Tibial nerve (tissue), 4 donors: ENCODE measurements around the gene KIAA1217. TPM values are rescaled to one million over a fixed set of nuclear protein-coding genes. Genes with fewer than 3 reads are reported as not detected.

Experiments
- DNase-seq, 2 donors: peaks; one replicate each; pipeline ENCODE4 v3.0.0-alpha.2; 2019; ENCODE audit warnings: low spot score in 2 of 2
- H3K27ac ChIP-seq, 4 donors: fragments of 200-600 bp; sonication (generic) in 3 of 4; one replicate each; pipeline ENCODE4 v1.5.1; 2017 to 2019; ENCODE audit warnings: mild to moderate bottlenecking in 1 of 4
- H3K27me3 ChIP-seq, 2 donors: fragments of 200-600 bp; sonication (generic) in 1 of 2; one replicate each; pipeline versions ENCODE4 v1.5.1 to v1.6.0; 2017 to 2019
- H3K36me3 ChIP-seq, 3 donors: fragments of 200-600 bp; sonication (generic); one replicate each; pipeline ENCODE4 v1.5.1; 2018 to 2019
- H3K4me1 ChIP-seq, 4 donors: fragments of 200-600 bp; sonication (generic) in 3 of 4; one replicate each; pipeline ENCODE4 v1.5.1; 2017 to 2019
- H3K4me3 ChIP-seq, 4 donors: fragments of 200-600 bp; sonication (generic) in 3 of 4; one replicate each; pipeline ENCODE4 v1.5.1; 2017 to 2019; ENCODE audit warnings: mild to moderate bottlenecking in 1 of 4, moderate library complexity in 1 of 4
- H3K9me3 ChIP-seq, 4 donors: fragments of 200-600 bp; sonication (generic) in 3 of 4; one replicate each; pipeline ENCODE4 v1.5.1; 2017 to 2019
- CTCF ChIP-seq, 5 experiments: fragments of 200-600 bp in 3 of 5; fragments of 450-650 bp in 2 of 5; sonication (generic) in 3 of 5; IDR thresholded peaks; one replicate each; pipeline ENCODE4 v1.5.1; 2016 to 2019; ENCODE audit warnings: antibody characterized with exemption in 5 of 5, mild to moderate bottlenecking in 3 of 5, moderate library complexity in 2 of 5
- EP300 ChIP-seq, 2 donors: sonication (generic); formaldehyde crosslinking; IDR thresholded peaks; one replicate each; pipeline ENCODE4 v1.6.1; 2017; ENCODE audit warnings: antibody characterized with exemption in 2 of 2, mild to moderate bottlenecking in 1 of 2
- POLR2A ChIP-seq, 2 donors: fragments of 450-650 bp; IDR thresholded peaks; one replicate each; pipeline ENCODE4 v1.6.1; 2017; ENCODE audit warnings: antibody characterized with exemption in 2 of 2, mild to moderate bottlenecking in 2 of 2, moderate library complexity in 2 of 2
- WGBS, 2 donors: methylation state at CpG; one replicate each; pipeline ENCODE4 v1.1.5; 2018; 5-methylcytosine and 5-hydroxymethylcytosine counted together
- total RNA-seq, 4 donors: library from RNA; depleted of rRNA; stranded (reverse); fragments of >200 nt; gene quantifications; one replicate each; pipeline ENCODE4 v1.1.0, GENCODE V29; 2016

KIAA1217 gene
- total RNA-seq, 4 donors from 2014 or later = 38.5 to 88.1 (median 58.3) TPM

- no peaks in the 10 kb centered on the region for H3K9me3 ChIP-seq
- no peak overlapping the region for H3K4me3 ChIP-seq
- 85 to 91% methylated on average over 4 of the region's 4 CpGs for whole genome bisulfite sequencing, 2 donors
- DNase-seq = no peak
- peaks cover 0 to 22% (median 0%) of the 10 kb centered on the region in 4 donors for H3K4me1 ChIP-seq
- TF ChIP-seq POLR2A (IDR thresholded peaks at IDR 0.05) (no peak), EP300 (IDR thresholded peaks at IDR 0.05) (no peak), CTCF (IDR thresholded peaks at IDR 0.05) (no peak)
- H3K36me3 ChIP-seq = no peaks in the 10 kb centered on the region
- H3K27ac ChIP-seq = no peak overlapping the region
- no peaks in the 10 kb centered on the region for H3K27me3 ChIP-seq
Measured at GRCh38 chr10:24455447-24455846, 246.5 kb downstream of the KIAA1217 start.

- H3K4me1 ChIP-seq = peaks cover 0 to 22% (median 0%) of the 10 kb centered on the region in 4 donors
- DNase-seq = no peak
- no peak overlapping the region for H3K27ac ChIP-seq
- 62 to 71% methylated on average over 4 of the region's 4 CpGs for WGBS, 2 donors
- TF ChIP-seq EP300 (IDR thresholded peaks at IDR 0.05) (no peak), POLR2A (IDR thresholded peaks at IDR 0.05) (no peak), CTCF (IDR thresholded peaks at IDR 0.05) (no peak)
- no peak overlapping the region for H3K4me3 ChIP-seq
- H3K27me3 ChIP-seq = no peaks in the 10 kb centered on the region
- no peaks in the 10 kb centered on the region for H3K9me3 ChIP-seq
- H3K36me3 ChIP-seq = no peaks in the 10 kb centered on the region
Measured at GRCh38 chr10:24456322-24456721, 247.4 kb downstream of the KIAA1217 start.

GRCh38 chr10:24457661-24458318 is 248.9 kb downstream of the KIAA1217 start:
- Histone ChIP-seq H3K27me3 (no peaks in the 10 kb centered on the region), H3K4me3 (no peak overlapping the region), H3K4me1 (peaks cover 0 to 26% (median 0%) of the 10 kb centered on the region in 4 donors), H3K9me3 (no peaks in the 10 kb centered on the region), H3K36me3 (no peaks in the 10 kb centered on the region), H3K27ac (peak overlapping the region in 2 of 4 donors; percentile 14 to 25)
- WGBS, 2 donors = 67 to 72% methylated on average over 7 of the region's 7 CpGs
- DNase-seq = no peak
- TF ChIP-seq EP300 (IDR thresholded peaks at IDR 0.05) (no peak), CTCF (IDR thresholded peaks at IDR 0.05) (no peak), POLR2A (IDR thresholded peaks at IDR 0.05) (no peak)

- no peak for TF ChIP-seq POLR2A (IDR thresholded peaks at IDR 0.05)
- TF ChIP-seq EP300 (IDR thresholded peaks at IDR 0.05) = no peak
- TF ChIP-seq CTCF (IDR thresholded peaks at IDR 0.05) = no peak
- WGBS, 2 donors = 91 to 95% methylated on average over 3 of the region's 3 CpGs
- Histone ChIP-seq H3K4me1 (peaks cover 0 to 34% (median 8%) of the 10 kb centered on the region in 4 donors), H3K9me3 (no peaks in the 10 kb centered on the region), H3K36me3 (no peaks in the 10 kb centered on the region), H3K27ac (no peak overlapping the region), H3K4me3 (no peak overlapping the region), H3K27me3 (no peaks in the 10 kb centered on the region)
- no peak for DNase-seq
Measured at GRCh38 chr10:24459836-24460235, 250.9 kb downstream of the KIAA1217 start.

- Histone ChIP-seq H3K4me3 (no peak overlapping the region), H3K36me3 (no peaks in the 10 kb centered on the region), H3K4me1 (peaks cover 0 to 35% (median 8%) of the 10 kb centered on the region in 4 donors), H3K27me3 (no peaks in the 10 kb centered on the region), H3K27ac (no peak overlapping the region), H3K9me3 (no peaks in the 10 kb centered on the region)
- WGBS, 2 donors = 87 to 91% methylated on average over 7 of the region's 7 CpGs
- no peak for TF ChIP-seq POLR2A (IDR thresholded peaks at IDR 0.05)
- DNase-seq = no peak
Measured at GRCh38 chr10:24462291-24462813, 253.4 kb downstream of the KIAA1217 start.
